Activated naive CD8-positive, alpha-beta T cell treated with anti-CD3 and anti-CD28 coated beads, Interleukin-2, amount 50 U/mL, for 16 hours (primary cell): ENCODE measurements around the gene GPR141.

ENCODE experiments used
- DNase-seq: peaks from one replicate; pipeline ENCODE4 v3.0.0-alpha.2; 2020; ENCODE audit warnings: low read depth, low spot score

Gene GPR141, protein sequence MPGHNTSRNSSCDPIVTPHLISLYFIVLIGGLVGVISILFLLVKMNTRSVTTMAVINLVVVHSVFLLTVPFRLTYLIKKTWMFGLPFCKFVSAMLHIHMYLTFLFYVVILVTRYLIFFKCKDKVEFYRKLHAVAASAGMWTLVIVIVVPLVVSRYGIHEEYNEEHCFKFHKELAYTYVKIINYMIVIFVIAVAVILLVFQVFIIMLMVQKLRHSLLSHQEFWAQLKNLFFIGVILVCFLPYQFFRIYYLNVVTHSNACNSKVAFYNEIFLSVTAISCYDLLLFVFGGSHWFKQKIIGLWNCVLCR

GRCh38 chr7:37683246-37684120, at the start of gene GPR141:
Gene GPR141, plus strand, starts transcription at chr7:37683766. Its CDS starts 56,628 bp downstream, at chr7:37740394.
- DNase-seq = no peak

DNA sequence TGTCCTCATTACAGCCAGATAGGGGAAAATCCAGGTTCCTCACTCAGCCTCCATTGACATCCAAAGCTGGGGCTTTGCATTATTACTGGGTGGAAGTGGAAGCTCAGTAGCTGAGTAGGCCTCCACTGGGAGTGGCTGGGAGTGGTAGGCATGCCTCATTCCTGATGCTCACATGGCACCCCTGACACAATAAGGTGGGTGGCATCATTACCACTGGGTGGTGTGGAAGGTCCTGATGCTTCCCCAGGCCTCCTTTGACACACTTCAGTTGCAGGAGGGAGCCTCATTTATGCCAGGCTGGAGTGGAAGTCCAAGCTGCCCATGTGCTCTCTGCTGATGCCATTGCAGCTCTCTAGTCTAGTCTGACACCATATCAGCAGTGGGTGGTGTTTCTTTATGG, 48.2 kb upstream of the GPR141 start:
- DNase-seq = no peak

DNA sequence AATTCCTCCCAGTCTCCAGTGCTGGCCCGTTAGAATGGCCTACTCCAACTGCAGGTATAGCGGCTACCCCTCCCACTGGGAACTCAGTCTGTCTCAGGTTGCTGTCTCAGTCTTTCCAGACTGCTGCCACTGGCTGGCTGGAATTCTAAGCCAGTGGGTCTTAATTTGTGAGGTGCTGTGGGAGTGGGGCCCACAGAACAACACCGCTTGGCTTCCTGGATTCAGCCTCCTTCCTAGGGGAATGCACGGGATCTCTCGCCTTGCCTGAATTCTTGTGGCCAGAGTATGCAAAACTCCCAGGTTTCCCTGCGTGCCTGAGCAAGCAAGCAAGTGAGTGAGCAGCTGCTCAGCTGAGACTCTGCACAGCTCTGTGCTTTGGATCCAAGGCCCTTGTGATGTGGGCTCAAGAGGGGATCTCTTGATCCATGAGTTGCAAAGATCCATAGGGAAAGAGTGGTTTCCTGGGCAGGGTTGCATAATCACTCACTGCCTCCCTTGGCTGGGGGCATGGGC, 41.5 kb upstream of the GPR141 start:
- DNase-seq = no peak

- no peak for DNase-seq
These were observed 39.7 kb upstream of the GPR141 start for GRCh38 chr7:37643876-37644275.

GRCh38 chr7:37645282-37646050, 38.1 kb upstream of the GPR141 start:
- DNase-seq = no peak

GRCh38 chr7:37656913-37657530, 26.5 kb upstream of the GPR141 start:
- DNase-seq = no peak

- DNase-seq = no peak
These were observed 25.8 kb upstream of the GPR141 start for GRCh38 chr7:37657816-37658215.

- no peak for DNase-seq
These were observed 23.5 kb upstream of the GPR141 start for GRCh38 chr7:37659971-37660565.

- no peak for DNase-seq
These were observed 23.0 kb upstream of the GPR141 start for GRCh38 chr7:37660614-37661013.

DNA sequence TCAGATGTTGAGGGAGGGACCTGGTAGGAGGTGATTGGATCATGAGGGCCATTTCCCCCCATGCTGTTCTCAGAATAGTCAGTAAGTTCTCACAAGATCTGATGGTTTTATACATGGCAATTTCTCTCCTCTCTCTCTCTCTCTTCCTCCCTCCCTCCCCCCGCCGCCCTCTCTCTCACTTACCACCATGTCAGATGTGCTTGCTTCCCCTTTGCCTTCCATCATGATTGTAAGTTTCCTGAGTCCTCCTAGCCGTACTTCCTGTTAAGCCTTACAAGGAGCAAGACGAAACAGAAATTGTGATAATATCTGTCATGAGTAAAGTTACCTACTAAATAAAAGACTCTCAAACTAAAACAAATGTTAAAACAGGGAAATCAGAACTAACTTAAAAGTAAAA, 19.9 kb upstream of the GPR141 start:
- no peak for DNase-seq

DNA sequence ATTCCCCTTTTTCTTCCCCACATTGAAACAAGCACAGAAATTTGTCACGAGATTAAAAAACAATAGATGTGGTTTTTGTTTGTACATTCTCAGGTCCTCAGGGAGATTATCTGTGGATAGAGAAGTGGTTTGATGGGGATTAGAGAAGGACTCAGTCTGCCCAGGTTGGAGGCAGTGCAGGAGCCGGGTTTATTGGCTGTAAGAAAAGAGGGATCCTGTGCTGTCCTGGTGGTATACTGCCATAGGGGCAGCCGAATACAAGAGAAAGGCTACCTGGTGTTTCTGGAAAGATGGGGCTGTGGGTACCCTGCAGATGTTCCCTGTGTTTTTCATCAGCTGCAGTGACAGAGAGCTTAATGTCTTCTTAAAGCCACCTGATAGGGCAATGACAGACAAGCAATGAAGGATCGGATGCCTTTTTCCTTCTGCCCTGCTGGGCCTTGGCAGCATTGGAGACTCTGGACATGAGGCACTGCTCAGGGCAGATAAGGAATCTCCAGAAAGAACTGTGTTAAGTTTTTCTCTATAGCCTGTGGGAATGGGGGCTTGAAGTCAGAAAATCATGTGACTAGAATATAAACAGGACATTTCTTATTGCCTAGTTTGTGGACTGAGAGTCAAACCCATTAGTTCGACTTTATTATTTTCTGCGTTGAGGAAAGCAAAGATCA, 18.1 kb upstream of the GPR141 start:
- no peak for DNase-seq

- DNase-seq = no peak
These were observed 17.4 kb upstream of the GPR141 start for GRCh38 chr7:37666026-37666799.

- no peak for DNase-seq
These were observed 13.7 kb upstream of the GPR141 start for GRCh38 chr7:37669818-37670217.

- no peak for DNase-seq
These were observed 13.1 kb upstream of the GPR141 start for GRCh38 chr7:37670436-37670835.

GRCh38 chr7:37671876-37672275, 11.7 kb upstream of the GPR141 start:
- DNase-seq = no peak

GRCh38 chr7:37672926-37673325, 10.6 kb upstream of the GPR141 start:
- DNase-seq = no peak

DNA sequence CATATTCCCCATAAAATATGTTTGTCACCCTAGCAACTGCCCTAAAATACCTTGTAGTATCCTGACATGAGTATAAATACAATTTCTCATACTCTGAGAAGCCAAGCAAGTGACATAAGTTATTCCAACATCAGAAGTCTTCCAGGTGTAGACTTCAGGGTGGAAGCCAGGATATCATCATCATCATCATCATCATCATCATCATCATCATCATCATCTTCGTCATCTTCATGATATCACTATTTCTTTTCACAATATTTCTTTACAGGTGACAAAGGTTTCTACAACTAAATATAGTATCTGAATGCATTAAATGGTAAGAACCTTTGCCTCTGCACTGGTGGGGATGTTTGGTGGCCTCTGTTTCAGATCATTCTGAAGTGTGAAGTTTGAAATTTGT, 10.0 kb upstream of the GPR141 start:
- DNase-seq = no peak

- DNase-seq = no peak
These were observed 9.0 kb upstream of the GPR141 start for GRCh38 chr7:37674531-37674930.

GRCh38 chr7:37675749-37676148, 7.8 kb upstream of the GPR141 start:
- no peak for DNase-seq

GRCh38 chr7:37684927-37685326, 1.4 kb downstream of the GPR141 start:
- no peak for DNase-seq
